HEK293 (cell line): Measurements from ENCODE around the gene ATF6.
A peak's percentile ranks its signal among the peaks of the same experiment; 100 is the strongest.

Experiments used
- CTCF ChIA-PET: fragments of 350-600 bp; formaldehyde crosslinking; extraction: SDS; loops from one replicate; lab custom pipeline; 2021; ENCODE audit warnings: antibody characterized with exemption; lab: Yijun Ruan, JAX
- POLR2A ChIA-PET: fragments of 300-600 bp; formaldehyde crosslinking; extraction: SDS; loops from one replicate; lab custom pipeline; 2020; ENCODE audit warnings: antibody characterized with exemption, inconsistent platforms; lab: Yijun Ruan, JAX
- H3K27ac ChIP-seq: fragments of 200-500 bp; sonication (Bioruptor generic); 2 replicates; pipeline ENCODE4 v1.5.1; 2014; ENCODE audit warnings: low read depth, low read length, control low read depth, inconsistent platforms; ENCODE audit errors: extremely low read depth
- H3K36me3 ChIP-seq, 2 experiments: fragments of 200-500 bp in 1 of 2; sonication (Bioruptor generic) in 1 of 2; 1 replicate in 1 of 2; 2 replicates in 1 of 2; pipeline ENCODE4 v1.5.1; 2014 to 2017; ENCODE audit warnings: inconsistent platforms in 2 of 2, low read length in 2 of 2; ENCODE audit not compliant: control insufficient read depth in 2 of 2, insufficient read depth in 1 of 2
- H3K4me1 ChIP-seq: fragments of 200-500 bp; sonication (Bioruptor generic); 2 replicates; pipeline ENCODE4 v1.5.1; 2014; ENCODE audit warnings: mild to moderate bottlenecking, low read length, inconsistent platforms; ENCODE audit not compliant: control insufficient read depth, insufficient read depth
- H3K4me3 ChIP-seq: 2 replicates; pipeline ENCODE4 v1.5.1; 2011; ENCODE audit warnings: low read depth, mild to moderate bottlenecking, control low read depth, low read length, moderate library complexity
- H3K9me3 ChIP-seq: fragments of 200-500 bp; sonication (Bioruptor generic); 2 replicates; pipeline ENCODE4 v1.5.1; 2014; ENCODE audit warnings: low read depth, low read length, inconsistent platforms; ENCODE audit not compliant: control insufficient read depth, insufficient read depth
- FEZF1 ChIP-seq: fragments of 450-650 bp; formaldehyde crosslinking; IDR thresholded peaks from 2 replicates; pipeline ENCODE4 v1.5.1; 2016; ENCODE audit warnings: missing biosample characterization, missing genetic modification characterization
- KLF7 ChIP-seq: fragments of 450-650 bp; formaldehyde crosslinking; IDR thresholded peaks from 2 replicates; pipeline ENCODE4 v1.5.1; 2016; ENCODE audit warnings: missing biosample characterization, missing genetic modification characterization, borderline replicate concordance
- RBAK ChIP-seq: fragments of 450-650 bp; formaldehyde crosslinking; IDR thresholded peaks from 2 replicates; pipeline ENCODE4 v1.5.1; 2016; ENCODE audit warnings: missing biosample characterization, missing genetic modification characterization
- SETDB1 ChIP-seq: IDR thresholded peaks from one replicate; pipeline ENCODE4 v1.6.1; 2017; ENCODE audit warnings: mild to moderate bottlenecking, low read length, moderate library complexity, mixed read lengths; ENCODE audit not compliant: insufficient read length
- ZBTB48 ChIP-seq: fragments of 450-650 bp; formaldehyde crosslinking; IDR thresholded peaks from 2 replicates; pipeline ENCODE4 v1.5.1; 2016; ENCODE audit warnings: missing biosample characterization, missing genetic modification characterization
- ZBTB7A ChIP-seq: fragments of 450-650 bp; formaldehyde crosslinking; IDR thresholded peaks from 2 replicates; pipeline ENCODE4 v1.5.1; 2016; ENCODE audit warnings: low read depth, missing biosample characterization, missing genetic modification characterization
- ZNF221 ChIP-seq: fragments of 450-650 bp; formaldehyde crosslinking; IDR thresholded peaks from 2 replicates; pipeline ENCODE4 v1.5.1; 2017; ENCODE audit warnings: missing biosample characterization, missing genetic modification characterization, borderline replicate concordance
- ZNF239 ChIP-seq: fragments of 450-650 bp; formaldehyde crosslinking; IDR thresholded peaks from 2 replicates; pipeline ENCODE4 v1.5.1; 2016; ENCODE audit warnings: missing biosample characterization, missing genetic modification characterization
- ZNF248 ChIP-seq: fragments of 450-650 bp; formaldehyde crosslinking; IDR thresholded peaks from 2 replicates; pipeline ENCODE4 v1.5.1; 2017; ENCODE audit warnings: missing biosample characterization, missing genetic modification characterization
- ZNF473 ChIP-seq: fragments of 450-650 bp; formaldehyde crosslinking; IDR thresholded peaks from 2 replicates; pipeline ENCODE4 v1.5.1; 2017; ENCODE audit warnings: missing biosample characterization, missing genetic modification characterization
- ZNF529 ChIP-seq: fragments of 450-650 bp; formaldehyde crosslinking; IDR thresholded peaks from 2 replicates; pipeline ENCODE4 v1.5.1; 2017; ENCODE audit warnings: missing genetic modification characterization, missing biosample characterization; ENCODE audit not compliant: insufficient replicate concordance
- ZNF596 ChIP-seq: fragments of 450-650 bp; IDR thresholded peaks from 2 replicates; pipeline ENCODE4 v1.5.0; 2018; ENCODE audit warnings: missing biosample characterization, mild to moderate bottlenecking, missing genetic modification characterization, moderate library complexity
- ZNF791 ChIP-seq: fragments of 450-650 bp; formaldehyde crosslinking; IDR thresholded peaks from 2 replicates; pipeline ENCODE4 v1.5.1; 2016; ENCODE audit warnings: missing biosample characterization, missing genetic modification characterization
- ZNF792 ChIP-seq: fragments of 450-650 bp; formaldehyde crosslinking; IDR thresholded peaks from 2 replicates; pipeline ENCODE4 v1.5.1; 2016; ENCODE audit warnings: missing biosample characterization, missing genetic modification characterization
- ZXDB ChIP-seq: fragments of 450-650 bp; formaldehyde crosslinking; IDR thresholded peaks from 2 replicates; pipeline ENCODE4 v1.5.1; 2016; ENCODE audit warnings: missing biosample characterization, missing genetic modification characterization
- TF ChIP-seq, protein P1 (sequence below): fragments of 450-650 bp; formaldehyde crosslinking; IDR thresholded peaks from 2 replicates; pipeline ENCODE4 v1.5.1; 2016; ENCODE audit warnings: missing biosample characterization, missing genetic modification characterization
- TF ChIP-seq, protein P2 (sequence below): fragments of 450-650 bp; formaldehyde crosslinking; IDR thresholded peaks from 2 replicates; pipeline ENCODE4 v1.5.1; 2016; ENCODE audit warnings: missing biosample characterization, missing genetic modification characterization

The ATF6 gene

DNA sequence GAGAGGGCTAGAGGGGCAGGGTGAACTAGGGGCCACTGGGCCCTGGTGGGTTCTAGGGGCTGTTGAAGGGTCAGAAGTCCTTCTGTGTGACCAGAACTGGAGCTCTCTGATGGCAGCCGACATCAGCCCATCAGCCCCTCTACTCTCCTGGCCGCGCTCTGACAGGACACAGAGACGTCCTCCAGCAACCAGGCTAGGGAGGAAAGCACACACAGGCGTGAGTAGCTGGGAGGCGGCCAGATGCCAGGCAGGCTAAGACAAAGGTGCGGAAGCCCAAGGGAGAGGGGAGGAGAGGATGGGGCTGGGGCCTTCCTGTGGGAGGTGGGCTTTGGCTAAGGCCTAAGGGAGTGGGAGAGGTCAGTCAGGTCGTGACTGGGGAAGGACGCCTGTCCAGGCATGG, 206.7 kb downstream of the ATF6 start:
- H3K27ac ChIP-seq, result no peak overlapping the region
- no peaks in the 10 kb centered on the region for H3K36me3 ChIP-seq
- no peaks in the 10 kb centered on the region for H3K9me3 ChIP-seq
- no peaks in the 10 kb centered on the region for H3K4me1 ChIP-seq
- CTCF ChIA-PET, result interaction anchor here (0.7 kb wide), 1 partner anchor 208 kb away, joined by 4 read pairs; no protein-coding TSS in a partner anchor
- no peak overlapping the region for H3K4me3 ChIP-seq
- TF ChIP-seq SETDB1 (no peak), ZBTB7A (tag by site-specific recombination) (no peak)
- POLR2A ChIA-PET, result no interaction called here

DNA sequence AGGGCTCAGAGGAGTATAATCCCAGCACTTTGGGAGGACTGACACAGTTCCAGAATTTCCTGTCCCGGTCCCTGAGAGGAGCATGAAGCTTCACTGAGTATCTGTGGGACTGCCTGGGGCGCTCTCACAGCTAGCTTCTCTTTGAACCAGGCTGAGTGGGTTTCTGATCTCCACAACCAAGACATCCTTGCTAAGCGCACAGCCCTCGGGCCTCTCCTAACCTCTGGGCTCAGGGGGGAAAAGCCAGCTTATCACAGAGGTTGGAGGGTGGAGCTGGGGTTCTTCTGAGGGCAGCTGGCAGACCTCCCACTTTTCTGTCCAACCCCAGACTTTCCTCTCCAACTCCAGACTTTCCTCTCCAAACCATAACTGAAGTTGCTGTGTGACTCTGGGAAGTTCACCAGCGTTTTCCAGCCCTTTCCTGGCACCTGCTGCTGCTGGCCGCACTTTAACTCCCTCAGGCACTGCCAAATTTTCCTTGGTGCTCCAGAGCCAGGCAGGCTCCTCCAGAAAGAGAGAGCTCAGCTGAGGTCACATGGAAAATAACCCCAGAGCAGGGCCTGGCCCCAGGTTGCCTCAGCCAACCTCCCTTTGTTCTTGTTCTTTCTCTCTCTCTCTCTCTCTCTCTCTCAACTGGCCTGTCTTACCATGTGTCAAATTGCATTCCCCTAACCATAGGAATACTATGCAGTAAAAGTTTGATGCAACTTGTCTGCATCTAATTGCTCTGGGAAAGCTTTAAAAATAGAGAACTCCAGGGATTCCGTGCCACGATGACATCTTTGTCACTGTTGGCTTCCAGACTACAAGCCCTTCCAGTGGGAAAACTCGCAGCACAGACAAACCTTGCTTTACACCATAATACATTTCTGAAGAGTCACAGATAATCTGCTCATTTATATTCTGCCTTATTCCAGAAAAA, 208.1 kb downstream of the ATF6 start:
- TF ChIP-seq ZNF596 (0 out of 2 replicates have a peak, but pooled peaks have one; percentile 17), ZNF221 (no peak)
- TF ChIP-seq, all 188 proteins: peak for 1
- ChIA-PET CTCF (interaction anchor here (0.6 kb wide), 2 partner anchors 13 to 445 kb away, joined by 3 read pairs; no protein-coding TSS in a partner anchor), POLR2A (interaction anchor here (0.5 kb wide), 1 partner anchor 148 kb away, joined by 7 read pairs; no protein-coding TSS in a partner anchor)
- H3K36me3 ChIP-seq, result no peaks in the 10 kb centered on the region
- H3K27ac ChIP-seq, result no peak overlapping the region
- no peak overlapping the region for H3K4me3 ChIP-seq
- H3K9me3 ChIP-seq, result no peaks in the 10 kb centered on the region
- H3K4me1 ChIP-seq, result no peaks in the 10 kb centered on the region

DNA sequence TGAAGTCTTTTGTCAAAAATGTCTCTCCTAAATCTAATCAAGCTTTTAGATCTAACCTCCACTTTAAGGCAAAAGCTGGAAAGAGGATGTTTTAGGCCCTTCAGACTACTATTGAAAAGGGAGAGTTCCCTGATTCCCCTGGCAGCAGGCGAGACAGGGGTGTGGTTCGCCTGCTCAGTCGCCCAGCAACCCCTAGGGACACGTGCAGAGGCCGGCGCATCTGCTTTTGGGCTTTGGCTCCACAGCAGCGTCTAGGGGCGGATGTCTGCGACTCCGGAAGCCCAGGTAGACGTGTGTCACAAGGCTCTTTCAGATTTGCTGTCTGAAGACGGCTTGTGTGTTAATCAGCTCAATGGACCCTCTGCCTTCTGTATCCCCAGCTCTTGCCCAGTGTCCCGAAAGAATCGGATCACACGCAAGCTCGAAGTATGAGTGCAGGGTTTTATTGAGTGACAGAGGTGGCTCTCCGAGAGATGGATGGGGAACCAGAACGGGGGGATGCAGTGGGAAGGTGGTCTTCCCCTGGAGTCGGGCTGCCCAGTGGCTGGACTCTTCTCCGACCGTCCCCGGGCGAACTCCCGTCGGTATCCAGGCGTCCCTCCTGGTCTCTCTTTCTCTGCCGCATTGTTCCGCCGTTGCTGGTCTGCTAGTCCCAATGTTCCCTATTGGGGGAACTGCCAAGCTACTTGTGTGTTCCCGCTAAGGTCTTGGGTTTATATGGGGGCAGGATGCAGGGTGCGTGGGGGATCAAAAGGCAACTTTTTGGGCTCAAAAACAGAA, 212.1 kb downstream of the ATF6 start:
- Histone ChIP-seq H3K27ac (no peak overlapping the region), H3K4me3 (no peak overlapping the region), H3K9me3 (no peaks in the 10 kb centered on the region), H3K36me3 (no peaks in the 10 kb centered on the region), H3K4me1 (no peaks in the 10 kb centered on the region)
- POLR2A ChIA-PET, result interaction anchor here (0.5 kb wide), 1 partner anchor 58 kb away, joined by 4 read pairs; no protein-coding TSS in a partner anchor
- TF ChIP-seq ZNF248 (tag by site-specific recombination), result no peak
- TF ChIP-seq RBAK (tag by site-specific recombination), result no peak
- TF ChIP-seq ZNF792 (tag by site-specific recombination), result no peak
- TF ChIP-seq ZXDB (tag by site-specific recombination), result no peak
- TF ChIP-seq ZNF529 (tag by site-specific recombination), result no peak
- no peak for TF ChIP-seq FEZF1 (tag by site-specific recombination)
- no peak for TF ChIP-seq ZNF473 (tag by site-specific recombination)
- TF ChIP-seq ZNF239 (tag by site-specific recombination), result no peak
- TF ChIP-seq, protein P1, sequence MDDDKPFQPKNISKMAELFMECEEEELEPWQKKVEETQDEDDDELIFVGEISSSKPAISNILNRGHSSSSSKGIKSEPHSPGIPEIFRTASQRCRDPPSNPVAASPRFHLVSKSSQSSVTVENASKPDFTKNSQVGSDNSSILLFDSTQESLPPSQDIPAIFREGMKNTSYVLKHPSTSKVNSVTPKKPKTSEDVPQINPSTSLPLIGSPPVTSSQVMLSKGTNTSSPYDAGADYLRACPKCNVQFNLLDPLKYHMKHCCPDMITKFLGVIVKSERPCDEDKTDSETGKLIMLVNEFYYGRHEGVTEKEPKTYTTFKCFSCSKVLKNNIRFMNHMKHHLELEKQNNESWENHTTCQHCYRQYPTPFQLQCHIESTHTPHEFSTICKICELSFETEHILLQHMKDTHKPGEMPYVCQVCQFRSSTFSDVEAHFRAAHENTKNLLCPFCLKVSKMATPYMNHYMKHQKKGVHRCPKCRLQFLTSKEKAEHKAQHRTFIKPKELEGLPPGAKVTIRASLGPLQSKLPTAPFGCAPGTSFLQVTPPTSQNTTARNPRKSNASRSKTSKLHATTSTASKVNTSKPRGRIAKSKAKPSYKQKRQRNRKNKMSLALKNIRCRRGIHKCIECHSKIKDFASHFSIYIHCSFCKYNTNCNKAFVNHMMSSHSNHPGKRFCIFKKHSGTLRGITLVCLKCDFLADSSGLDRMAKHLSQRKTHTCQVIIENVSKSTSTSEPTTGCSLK (tag by site-specific recombination), result no peak
- no peak for TF ChIP-seq ZBTB48 (tag by site-specific recombination)
- CTCF ChIA-PET, result no interaction called here

DNA sequence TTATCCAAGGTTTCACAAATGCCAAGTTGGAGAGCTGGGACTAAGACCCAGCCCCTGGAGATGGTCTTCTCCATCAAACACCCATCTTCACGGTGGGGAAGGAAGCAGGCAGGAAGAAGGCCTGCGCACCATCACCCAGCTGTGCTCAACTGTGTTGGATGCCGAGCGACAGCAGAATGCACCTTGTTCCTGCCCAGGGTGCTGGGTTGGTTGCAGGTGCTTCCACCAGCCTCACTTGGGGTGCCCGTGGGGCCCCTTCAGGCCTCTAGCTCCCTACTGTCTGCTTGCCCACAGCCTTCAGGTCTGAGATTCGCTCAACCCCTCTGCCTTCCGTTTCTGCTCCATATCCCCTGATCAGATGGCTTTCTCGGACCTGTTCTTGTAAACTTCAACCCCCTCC, 215.0 kb downstream of the ATF6 start:
- H3K4me3 ChIP-seq, result no peak overlapping the region
- POLR2A ChIA-PET, result no interaction called here
- H3K9me3 ChIP-seq, result no peaks in the 10 kb centered on the region
- H3K27ac ChIP-seq, result no peak overlapping the region
- H3K36me3 ChIP-seq, result no peaks in the 10 kb centered on the region
- H3K4me1 ChIP-seq, result no peaks in the 10 kb centered on the region
- CTCF ChIA-PET, result interaction anchor here (0.5 kb wide), 1 partner anchor 40 kb away, joined by 3 read pairs; no protein-coding TSS in a partner anchor
- no peak for TF ChIP-seq ZNF791 (tag by site-specific recombination)
- TF ChIP-seq, protein P2, sequence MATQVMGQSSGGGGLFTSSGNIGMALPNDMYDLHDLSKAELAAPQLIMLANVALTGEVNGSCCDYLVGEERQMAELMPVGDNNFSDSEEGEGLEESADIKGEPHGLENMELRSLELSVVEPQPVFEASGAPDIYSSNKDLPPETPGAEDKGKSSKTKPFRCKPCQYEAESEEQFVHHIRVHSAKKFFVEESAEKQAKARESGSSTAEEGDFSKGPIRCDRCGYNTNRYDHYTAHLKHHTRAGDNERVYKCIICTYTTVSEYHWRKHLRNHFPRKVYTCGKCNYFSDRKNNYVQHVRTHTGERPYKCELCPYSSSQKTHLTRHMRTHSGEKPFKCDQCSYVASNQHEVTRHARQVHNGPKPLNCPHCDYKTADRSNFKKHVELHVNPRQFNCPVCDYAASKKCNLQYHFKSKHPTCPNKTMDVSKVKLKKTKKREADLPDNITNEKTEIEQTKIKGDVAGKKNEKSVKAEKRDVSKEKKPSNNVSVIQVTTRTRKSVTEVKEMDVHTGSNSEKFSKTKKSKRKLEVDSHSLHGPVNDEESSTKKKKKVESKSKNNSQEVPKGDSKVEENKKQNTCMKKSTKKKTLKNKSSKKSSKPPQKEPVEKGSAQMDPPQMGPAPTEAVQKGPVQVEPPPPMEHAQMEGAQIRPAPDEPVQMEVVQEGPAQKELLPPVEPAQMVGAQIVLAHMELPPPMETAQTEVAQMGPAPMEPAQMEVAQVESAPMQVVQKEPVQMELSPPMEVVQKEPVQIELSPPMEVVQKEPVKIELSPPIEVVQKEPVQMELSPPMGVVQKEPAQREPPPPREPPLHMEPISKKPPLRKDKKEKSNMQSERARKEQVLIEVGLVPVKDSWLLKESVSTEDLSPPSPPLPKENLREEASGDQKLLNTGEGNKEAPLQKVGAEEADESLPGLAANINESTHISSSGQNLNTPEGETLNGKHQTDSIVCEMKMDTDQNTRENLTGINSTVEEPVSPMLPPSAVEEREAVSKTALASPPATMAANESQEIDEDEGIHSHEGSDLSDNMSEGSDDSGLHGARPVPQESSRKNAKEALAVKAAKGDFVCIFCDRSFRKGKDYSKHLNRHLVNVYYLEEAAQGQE (tag by site-specific recombination), result no peak
- TF ChIP-seq, protein P1 (tag by site-specific recombination), result no peak
- no peak for TF ChIP-seq KLF7 (tag by site-specific recombination)
